A549 (cell line): Measurements from ENCODE around the gene MESP2.
"Not testable (repeated sequence)": the region's sequence is repeated elsewhere in the genome, so short reads cannot be mapped to it uniquely, and the experiment has no call there.

Experiments
- BHLHE40 ChIP-seq: IDR thresholded peaks from 2 replicates; pipeline ENCODE4 v1.6.1; 2012; ENCODE audit warnings: low read depth, low read length, inconsistent platforms
- CBX2 ChIP-seq: fragments of 200-600 bp; sonication (generic); IDR thresholded peaks from 2 replicates; pipeline ENCODE4 v1.6.1; 2016; ENCODE audit warnings: low read depth, mild to moderate bottlenecking, borderline replicate concordance
- CEBPB ChIP-seq, 2 experiments: fragments of >200 bp in 1 of 2; sonication (Bioruptor Twin) in 1 of 2; formaldehyde crosslinking in 1 of 2; IDR thresholded peaks; 2 replicates each; pipeline ENCODE4 v1.6.1; 2012 to 2016
- CHD4 ChIP-seq: fragments of 200-600 bp; sonication (generic); IDR thresholded peaks from 2 replicates; pipeline ENCODE4 v1.6.1; 2016; ENCODE audit warnings: antibody characterized with exemption, mild to moderate bottlenecking, borderline replicate concordance
- EHMT2 ChIP-seq: fragments of 200-600 bp; sonication (generic); IDR thresholded peaks from 2 replicates; pipeline ENCODE4 v1.6.1; 2016; ENCODE audit warnings: antibody characterized with exemption, low read depth, mild to moderate bottlenecking, moderate library complexity
- ELK1 ChIP-seq: fragments of 150-350 bp; IDR thresholded peaks from 2 replicates; pipeline ENCODE4 v1.6.1; 2014; ENCODE audit warnings: low read depth, mild to moderate bottlenecking, low read length
- ESRRA ChIP-seq: fragments of 150-350 bp; IDR thresholded peaks from 2 replicates; pipeline ENCODE4 v1.6.1; 2014; ENCODE audit warnings: mild to moderate bottlenecking, low read length, borderline replicate concordance
- JUNB ChIP-seq: fragments of >200 bp; sonication (Bioruptor Twin); formaldehyde crosslinking; IDR thresholded peaks from 2 replicates; pipeline ENCODE4 v1.6.1; 2016
- KDM5A ChIP-seq: fragments of 200-600 bp; sonication (generic); IDR thresholded peaks from 2 replicates; pipeline ENCODE4 v1.6.1; 2016; ENCODE audit warnings: antibody characterized with exemption, mild to moderate bottlenecking
- MAZ ChIP-seq: fragments of 150-350 bp; IDR thresholded peaks from 2 replicates; pipeline ENCODE4 v1.6.1; 2014; ENCODE audit warnings: antibody characterized with exemption, low read depth, low read length, borderline replicate concordance
- POLR2A ChIP-seq: IDR thresholded peaks from 2 replicates; pipeline ENCODE4 v1.6.1; 2012; ENCODE audit warnings: mild to moderate bottlenecking, low read length
- REST ChIP-seq: fragments of 200-600 bp; sonication (generic); IDR thresholded peaks from 2 replicates; pipeline ENCODE4 v1.6.1; 2016; ENCODE audit warnings: antibody characterized with exemption, mild to moderate bottlenecking, moderate library complexity
- SREBF2 ChIP-seq: fragments of 450-650 bp; IDR thresholded peaks from 2 replicates; pipeline ENCODE4 v1.6.1; 2014; ENCODE audit warnings: mild to moderate bottlenecking, moderate library complexity
- TF ChIP-seq, protein P1 (sequence below): fragments of >200 bp; sonication (Bioruptor Twin); formaldehyde crosslinking; IDR thresholded peaks from 3 replicates; pipeline ENCODE4 v1.5.1; 2016

DNA sequence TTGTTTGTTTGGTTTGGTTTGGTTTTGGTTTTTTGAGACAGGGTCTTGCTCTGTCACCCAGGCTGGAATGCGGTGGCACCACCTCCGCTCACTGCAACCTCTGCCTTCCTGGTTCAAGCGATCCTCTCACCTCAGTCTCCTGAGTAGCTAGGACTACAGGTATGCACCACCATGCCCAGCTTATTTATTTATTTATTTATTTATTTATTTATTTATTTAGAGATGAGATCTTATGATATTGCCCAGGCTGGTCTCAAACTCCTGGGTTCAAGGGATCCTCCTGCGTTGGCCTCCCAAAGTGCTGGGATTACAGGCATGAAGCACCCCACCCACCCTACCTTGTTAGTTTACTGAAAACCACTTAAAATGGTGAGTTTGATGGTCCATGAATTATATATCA, 12.5 kb downstream of the MESP2 start:
- not testable (repeated sequence) for TF ChIP-seq REST; CHD4; ELK1; JUNB; POLR2A; CEBPB (IDR thresholded peaks at IDR 0.05); BHLHE40; CBX2; MAZ; SREBF2; EHMT2; KDM5A; ESRRA
- TF ChIP-seq, protein P1, sequence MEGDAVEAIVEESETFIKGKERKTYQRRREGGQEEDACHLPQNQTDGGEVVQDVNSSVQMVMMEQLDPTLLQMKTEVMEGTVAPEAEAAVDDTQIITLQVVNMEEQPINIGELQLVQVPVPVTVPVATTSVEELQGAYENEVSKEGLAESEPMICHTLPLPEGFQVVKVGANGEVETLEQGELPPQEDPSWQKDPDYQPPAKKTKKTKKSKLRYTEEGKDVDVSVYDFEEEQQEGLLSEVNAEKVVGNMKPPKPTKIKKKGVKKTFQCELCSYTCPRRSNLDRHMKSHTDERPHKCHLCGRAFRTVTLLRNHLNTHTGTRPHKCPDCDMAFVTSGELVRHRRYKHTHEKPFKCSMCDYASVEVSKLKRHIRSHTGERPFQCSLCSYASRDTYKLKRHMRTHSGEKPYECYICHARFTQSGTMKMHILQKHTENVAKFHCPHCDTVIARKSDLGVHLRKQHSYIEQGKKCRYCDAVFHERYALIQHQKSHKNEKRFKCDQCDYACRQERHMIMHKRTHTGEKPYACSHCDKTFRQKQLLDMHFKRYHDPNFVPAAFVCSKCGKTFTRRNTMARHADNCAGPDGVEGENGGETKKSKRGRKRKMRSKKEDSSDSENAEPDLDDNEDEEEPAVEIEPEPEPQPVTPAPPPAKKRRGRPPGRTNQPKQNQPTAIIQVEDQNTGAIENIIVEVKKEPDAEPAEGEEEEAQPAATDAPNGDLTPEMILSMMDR: not testable (repeated sequence)
